ENCODE data around the gene MOCOS.
A peak's percentile ranks its signal among the peaks of the same experiment; 100 is the strongest.

MOCOS gene

DNA sequence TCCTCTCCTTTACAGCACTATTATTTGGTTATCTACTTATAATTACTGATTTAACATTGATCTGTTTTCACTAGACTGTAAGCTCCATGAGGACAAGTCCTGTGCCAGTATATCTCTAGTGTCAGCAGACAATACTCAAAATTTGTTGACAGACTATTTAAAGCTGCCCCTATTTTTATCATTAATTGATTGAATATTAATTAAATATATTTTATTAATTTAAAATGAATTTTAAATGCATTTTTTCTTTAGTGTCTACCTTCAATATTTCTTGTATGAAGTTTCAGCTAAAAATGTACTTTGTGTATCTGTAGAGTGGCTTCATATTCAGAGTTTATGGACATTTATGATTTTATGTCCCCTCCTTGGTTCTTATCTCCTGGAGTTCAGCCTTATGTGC lies 83.9 kb downstream of the MOCOS start:
- DNase-seq (ENCODE audit: low spot score), result no peak

DNA sequence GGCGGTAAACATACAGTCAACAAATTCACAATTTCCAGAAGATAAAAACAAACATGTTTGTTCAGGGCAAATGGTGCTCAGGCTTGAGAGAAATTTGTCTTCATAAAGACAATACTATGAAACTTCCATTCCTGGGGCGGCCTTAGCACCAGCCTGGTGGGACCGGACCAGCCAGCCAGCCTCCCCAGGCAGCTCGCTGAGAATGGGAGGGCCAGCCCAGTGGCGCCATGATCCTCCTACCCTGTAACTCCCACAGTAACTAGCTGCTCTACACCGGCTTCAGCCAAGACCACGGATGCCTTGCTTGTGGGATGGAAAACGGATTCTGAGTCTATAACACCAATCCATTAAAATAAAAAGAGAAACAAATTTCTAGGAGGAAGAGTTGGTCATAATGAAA lies 86.0 kb downstream of the MOCOS start:
- no peak for DNase-seq (ENCODE audit: low spot score)

DNA sequence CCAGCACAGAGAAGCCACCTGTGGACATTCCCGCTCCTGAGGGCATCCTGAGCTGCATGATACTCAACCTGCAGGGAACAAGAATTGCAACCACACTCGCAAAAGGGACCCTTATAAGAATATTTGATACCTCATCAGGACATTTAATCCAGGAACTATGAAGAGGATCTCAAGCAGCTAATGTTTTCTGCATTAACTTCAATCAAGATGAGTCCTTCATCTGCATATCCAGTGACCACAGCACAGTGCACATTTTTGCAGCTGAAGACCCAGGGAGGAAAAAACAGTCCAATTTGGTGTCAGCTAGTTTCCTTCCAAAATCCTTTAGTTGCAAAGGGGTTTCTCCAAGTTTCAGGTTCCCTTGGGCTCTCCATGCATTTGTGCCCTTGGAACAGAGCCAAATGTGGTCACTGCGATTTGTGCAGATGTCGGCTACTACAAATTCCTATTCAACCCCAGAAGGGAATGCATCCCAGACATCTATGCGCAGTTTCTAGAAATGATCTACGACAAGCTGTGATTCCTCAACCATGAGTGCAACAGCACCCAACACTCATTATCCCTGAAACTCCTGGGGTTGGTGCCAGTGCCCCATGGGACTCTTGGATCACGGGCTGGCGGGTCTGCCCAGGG lies 86.9 kb downstream of the MOCOS start:
- DNase-seq (ENCODE audit: low spot score), result no peak

DNA sequence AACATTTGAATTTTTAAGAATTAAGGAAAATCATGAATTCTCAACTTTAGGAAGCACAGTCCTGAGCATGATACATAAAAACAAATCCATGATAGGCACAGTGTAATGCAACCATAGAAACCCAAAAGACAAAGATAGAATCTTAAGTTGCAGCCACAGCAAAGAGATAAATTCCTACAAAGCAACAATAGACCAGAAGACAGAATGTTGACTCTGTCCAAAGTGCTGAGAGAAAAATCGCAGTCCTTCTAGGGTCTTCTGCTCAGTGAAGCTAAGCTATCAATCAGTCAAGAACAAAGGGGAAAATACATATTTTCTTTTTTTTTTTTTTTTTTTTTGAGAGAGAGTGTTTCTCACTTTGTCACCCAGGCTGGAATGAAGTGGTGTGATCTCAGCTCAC lies 88.3 kb downstream of the MOCOS start:
- DNase-seq (ENCODE audit: low spot score), result no peak

DNA sequence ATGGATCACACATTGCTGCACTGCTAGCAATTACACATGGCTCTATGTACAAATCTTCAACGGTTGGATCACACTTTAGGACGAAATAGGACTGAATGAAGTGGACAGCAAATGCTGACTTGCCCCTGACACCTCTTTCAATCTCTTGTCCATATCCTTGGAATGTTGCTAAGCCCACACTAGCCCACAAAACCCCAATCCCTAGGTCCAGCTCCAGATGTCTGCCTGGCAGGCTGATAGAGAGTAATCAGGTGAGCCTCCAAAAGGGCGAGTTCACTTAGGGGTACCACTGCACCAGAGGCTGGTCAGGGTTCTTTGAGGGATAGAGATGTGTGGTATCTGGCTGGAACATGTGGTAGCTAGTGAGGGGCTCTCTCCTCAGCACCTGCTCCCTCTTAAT lies 91.7 kb downstream of the MOCOS start:
- DNase-seq (ENCODE audit: low spot score), result no peak

DNA sequence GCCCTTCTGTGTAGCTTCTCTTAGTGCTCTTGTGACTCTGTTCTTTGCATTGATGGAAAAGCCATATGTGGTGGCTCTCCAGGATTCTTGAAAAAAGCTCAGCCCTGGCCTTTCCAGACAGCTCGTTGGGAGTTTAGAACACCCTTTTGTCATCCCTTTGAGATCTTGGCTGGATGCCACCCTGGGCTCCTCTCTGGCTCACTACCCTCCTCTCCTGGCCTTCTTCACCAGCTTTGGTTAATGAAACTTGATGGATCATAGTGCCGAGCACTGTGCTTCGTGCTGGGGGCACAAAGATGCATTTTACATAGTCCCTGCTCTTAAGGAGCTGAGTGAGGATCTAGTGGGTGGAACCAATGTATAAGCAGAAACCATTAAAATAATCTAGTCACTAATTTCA lies 94.6 kb downstream of the MOCOS start:
- no peak for DNase-seq (ENCODE audit: low spot score)

DNA sequence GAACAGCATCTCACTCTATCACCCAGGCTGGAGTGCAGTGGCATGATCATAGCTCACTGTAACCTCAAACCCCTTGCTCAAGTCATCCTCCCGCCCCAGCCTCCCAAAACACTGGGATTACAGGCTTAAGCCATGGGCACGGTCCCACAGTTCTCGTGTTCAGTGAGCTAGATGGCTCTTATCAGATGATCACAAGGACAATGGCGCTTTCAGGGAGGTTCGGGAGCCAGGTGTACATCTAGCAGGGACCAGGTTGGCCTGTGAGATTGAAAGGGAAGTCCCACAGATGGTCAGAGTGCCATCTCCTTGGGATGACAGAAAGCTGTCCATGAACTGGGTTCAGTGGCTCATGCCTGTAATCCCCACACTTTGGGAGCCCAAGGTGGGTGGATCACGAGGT lies 96.2 kb downstream of the MOCOS start:
- no peak for DNase-seq (ENCODE audit: low spot score)

DNA sequence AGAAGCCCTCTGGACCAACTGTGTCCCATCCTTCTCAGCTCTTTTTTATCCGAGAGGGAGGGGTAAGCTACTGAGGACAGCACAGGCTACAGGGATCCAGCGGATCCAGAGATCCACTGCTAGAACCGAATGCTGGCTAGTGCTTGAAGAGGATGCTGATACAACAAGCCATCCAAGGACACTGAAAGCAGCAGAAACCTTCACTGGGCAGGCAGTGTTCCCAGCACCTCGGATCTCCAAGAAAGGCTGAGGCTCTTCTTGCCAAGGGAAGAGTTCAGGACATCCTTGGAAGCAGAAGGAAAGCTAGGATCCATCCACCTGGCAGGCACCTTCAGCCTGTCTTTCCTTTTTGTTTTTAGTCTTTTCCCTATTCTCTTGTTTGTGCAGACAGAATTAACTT lies 97.0 kb downstream of the MOCOS start:
- no peak for DNase-seq (ENCODE audit: low spot score)

DNA sequence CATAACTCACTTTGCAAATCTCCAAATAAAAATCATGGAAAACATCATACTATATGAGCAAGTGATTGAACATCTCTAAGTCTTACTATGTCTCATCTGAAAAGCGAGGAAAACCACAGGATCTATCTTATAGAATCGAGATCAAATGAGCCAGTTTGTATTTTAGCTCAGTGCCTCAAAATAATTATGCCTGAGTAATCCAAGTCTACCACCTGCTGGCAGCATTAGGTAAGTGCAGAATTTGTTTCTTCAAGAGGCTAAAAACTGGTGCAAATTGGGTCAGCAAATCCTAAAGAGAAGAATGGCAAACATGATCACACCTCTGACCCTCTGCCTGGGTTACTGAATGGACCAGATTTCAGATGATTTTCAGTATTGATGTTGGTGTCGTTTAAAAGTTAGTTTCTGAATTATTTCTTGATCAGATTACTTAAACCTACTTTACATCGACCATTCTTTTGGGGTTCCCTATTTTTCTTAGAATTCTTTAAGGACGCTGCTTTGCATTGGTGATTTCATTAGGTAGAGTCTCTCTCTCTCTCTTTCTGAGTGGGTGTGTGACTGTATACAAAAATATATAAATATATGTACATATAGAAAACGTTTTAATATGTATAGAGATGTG lies 97.5 kb downstream of the MOCOS start:
- peak; percentile 49 for DNase-seq (ENCODE audit: low spot score)

DNA sequence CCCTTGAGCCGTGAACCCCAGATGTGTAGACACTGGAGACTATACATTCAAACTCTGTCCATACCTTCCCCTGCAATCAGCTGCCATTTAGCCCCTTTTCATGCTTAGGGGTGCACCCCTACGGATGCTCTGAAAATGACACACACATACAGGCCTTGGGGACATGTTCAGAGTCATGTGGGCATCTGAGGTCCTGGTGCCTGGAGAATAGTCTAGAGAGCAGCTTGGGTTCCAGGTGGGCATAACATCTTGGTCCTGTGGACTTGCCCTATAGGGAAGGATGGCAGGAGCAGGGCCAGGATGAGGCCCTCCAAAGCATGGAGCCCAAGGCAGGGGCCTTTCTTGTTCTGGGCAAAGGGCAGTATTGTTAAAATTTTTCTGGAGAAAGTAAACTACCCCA lies 100.4 kb downstream of the MOCOS start:
- no peak for DNase-seq (ENCODE audit: low spot score)

DNA sequence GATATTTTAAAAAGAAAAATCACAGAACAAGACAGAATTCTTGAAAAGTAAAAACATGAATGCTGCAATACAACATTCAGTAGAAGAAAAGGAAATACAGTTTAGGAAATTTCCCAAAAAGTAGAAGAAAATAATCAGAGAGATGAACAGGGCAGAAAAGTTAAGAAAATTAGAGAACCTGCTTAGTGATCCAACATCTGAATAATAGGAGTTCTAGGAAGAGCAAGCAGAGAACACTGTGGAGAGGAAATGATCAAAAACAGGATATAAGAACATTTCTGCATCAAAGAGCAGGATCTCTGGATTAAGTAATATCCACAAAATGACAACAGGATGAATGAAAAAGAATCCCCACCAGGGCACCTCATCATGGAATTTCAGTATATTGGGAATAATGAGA lies 101.4 kb downstream of the MOCOS start:
- no peak for DNase-seq (ENCODE audit: low spot score)

DNA sequence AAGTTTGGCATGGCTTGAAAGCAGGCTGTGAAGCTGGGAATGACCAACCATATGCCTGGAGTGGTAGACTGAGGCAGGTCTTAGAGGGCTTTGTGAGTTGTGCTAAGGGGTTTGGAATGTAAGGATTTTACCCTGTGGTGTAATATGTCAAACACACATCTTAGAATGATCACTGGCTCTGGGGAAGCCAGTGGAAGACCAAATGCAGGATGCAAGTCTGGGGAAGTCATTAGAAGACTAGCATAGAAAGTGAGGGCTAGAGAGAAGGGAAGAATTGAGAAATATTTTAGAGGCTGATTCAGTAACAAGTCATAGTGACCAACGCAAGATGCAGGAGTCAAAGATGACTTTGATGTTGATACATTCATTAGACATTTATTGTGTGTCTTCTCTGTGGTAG lies 106.7 kb downstream of the MOCOS start:
- DNase-seq (ENCODE audit: low spot score), result peak; percentile 36

DNA sequence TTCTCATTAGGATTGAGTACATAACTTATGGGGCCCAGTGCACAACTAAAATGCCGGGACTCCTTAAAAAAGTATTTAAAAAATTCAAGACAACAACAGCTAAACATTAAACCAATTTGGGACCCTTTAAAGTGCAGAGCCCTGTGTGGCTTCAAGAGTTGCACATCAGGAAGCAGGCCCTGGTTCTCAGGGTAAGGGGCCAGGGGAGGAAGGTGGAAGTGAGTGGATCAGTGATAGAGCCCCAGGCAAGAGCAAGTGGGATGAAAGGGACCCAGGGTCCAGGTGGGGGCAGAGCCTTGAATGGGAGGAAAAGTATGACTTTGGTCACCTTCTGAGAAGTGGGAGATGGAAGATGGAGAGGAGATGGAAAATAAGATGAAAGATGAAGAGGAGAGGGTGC lies 107.9 kb downstream of the MOCOS start:
- no peak for DNase-seq (ENCODE audit: low spot score)

DNA sequence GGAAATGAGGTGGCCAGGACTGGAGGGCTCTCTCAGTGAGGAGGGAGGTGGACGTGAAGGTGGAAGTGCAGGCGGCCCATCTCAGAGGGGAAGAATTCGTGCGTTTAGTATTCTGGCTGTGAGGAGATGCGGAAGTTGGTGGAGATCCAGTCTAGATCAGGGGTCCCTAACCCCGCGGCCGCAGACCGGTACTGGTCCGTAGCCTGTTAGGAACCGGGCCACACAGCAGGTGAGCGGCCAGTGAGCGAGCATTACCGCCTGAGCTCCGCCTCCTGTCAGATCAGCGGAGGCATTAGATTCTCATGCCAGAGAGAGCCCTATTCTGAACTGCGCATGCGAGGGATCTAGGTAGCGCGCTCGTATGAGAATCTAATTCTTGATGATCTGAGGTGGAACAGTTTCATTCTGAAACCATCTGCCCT lies 108.6 kb downstream of the MOCOS start:
- no peak for DNase-seq (ENCODE audit: low spot score)

DNA sequence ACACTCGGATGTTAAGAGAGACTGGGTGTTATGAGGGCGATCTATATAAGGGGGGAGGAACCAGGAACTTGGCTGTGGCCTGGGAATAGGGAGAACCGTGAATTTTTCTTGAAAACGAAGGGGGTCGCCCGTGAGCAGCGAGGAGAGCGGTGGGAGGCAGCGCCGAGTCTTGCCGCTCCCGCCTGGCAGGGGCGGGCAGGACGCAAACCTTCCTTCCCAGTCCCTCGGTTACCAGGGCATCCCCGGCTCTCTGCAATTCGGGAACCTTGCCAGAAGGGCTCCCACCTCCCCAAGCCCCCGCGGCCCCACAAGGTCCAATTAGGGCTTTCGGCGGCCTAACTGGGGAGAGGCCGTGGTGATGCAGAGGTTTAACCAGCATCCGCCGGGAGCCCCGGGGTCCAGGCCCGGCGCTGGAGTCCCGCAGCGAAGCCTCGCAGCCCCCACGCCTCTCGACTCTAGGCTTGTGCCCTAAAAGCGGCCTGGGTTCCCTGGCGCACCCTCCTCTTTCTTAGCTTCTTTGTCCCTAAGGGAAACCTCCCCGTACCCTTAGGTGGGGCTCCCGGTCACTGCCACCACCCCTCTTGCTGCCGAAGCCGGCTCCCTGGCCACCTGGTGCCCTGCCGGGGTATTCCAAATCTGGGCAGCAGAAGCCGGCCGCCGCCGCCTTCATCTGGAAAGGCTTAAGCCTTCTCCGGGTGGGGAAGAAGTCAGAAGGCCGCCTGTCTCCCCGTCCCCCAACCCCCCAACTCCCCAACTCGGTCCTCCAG lies 109.5 kb downstream of the MOCOS start:
- DNase-seq (ENCODE audit: low spot score), result peak; percentile 77

DNA sequence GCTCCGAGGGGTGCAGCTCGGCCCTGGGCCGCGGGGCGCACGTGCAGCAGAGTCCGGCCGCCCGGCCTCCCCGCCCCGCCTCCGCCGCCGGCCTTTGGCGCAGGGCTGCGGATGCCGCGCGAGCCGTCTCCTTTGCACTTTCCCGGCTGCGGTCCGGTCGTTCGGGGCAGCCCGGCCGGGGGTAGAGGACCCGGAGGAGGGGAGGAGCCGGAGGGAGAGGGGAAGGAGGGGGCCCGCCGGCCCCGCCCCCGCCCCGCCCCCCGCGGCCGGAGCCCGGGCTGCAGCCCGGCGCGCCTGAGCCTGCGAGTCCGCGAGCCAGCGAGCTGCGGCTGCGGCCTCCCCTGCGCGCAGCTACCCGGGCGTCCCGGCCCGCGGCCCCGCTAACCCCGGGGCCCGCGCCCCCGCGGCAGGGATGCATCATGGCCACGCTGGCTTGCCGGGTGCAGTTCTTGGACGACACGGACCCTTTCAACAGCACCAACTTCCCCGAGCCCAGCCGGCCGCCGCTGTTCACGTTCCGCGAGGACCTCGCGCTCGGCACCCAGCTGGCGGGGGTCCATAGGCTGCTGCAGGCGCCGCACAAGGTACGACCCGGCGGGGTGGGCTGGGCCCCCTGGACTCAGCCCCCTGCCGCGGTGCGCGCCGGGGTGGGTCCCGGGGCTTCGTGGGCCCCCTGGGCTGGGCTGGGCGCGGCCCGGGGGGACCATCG lies 110.3 kb downstream of the MOCOS start, which contains the start of gene FHOD3:
FHOD3 (plus strand) TSS at position 297 of the 709 bp plus-strand sequence; CDS start at position 420, 123 bp downstream.
- DNase-seq (ENCODE audit: low spot score), result peak; percentile 84

DNA sequence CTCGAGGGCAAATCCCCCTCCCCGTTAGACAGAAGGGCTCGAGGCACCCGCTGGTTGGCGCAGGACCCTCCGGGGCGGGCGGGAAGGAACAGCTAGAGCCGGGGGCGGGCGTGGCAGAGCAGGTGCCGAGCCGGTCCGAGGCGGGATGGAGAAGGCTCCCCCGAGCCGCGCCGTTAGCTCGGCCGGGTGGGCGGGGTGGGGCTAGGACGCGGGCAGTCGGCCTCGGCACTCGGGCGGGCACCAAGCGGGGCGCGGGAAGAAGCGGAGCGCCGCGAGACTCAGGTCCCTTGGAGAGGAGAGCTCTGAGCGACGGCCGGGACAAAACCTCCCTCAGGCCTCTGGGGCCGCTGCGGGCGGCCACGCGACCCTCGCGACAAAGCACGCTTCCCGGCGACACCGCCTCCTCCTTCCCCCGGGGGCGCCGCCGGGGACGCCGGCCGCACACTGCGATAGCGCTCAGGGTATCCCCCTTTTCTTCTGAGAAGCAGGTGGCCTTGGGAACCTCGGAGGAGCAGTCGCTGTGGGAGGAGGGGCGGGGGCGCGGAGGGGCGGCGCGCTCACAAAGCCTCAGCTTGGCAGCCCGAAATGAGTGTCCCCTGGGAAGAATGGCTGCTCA lies 110.9 kb downstream of the MOCOS start:
- DNase-seq (ENCODE audit: low spot score), result no peak

DNA sequence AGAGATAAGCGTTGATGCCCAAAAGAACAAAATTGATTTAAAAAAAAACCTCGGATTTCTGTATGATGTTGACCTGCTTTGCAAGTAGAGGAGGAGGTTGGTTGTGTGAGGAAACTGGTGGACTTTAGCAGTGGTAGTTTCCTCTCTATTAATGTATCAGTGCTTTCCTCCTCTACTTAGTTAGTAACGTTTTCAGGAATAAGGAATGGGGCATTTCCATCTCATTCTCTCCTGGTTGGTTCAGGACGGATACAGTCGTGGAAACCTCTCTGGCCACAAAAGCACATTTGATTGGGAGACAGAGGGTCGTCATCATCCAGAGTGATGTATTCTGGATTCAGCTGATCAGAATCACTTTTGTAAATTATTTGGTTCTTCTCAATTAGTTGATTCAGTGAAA lies 111.7 kb downstream of the MOCOS start:
- no peak for DNase-seq (ENCODE audit: low spot score)

DNA sequence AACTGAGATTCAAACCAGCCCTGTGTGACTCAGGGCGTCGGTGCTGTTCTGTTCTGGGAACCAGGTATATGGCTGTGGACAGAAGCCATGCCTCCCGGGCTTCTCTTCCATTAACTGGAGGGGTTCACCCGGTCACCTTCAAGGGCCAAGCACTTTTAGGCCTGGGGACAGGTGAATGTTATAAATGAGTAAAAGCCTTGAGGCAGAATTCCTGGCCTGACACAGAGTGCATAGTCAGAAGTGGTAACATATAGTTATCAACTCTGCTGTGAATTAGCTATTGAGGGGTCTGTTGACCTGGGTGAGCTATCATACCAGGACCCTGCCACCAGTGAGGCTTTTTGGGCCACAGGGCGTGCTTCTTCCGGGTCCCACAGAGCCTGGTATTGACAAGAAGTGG lies 112.9 kb downstream of the MOCOS start:
- DNase-seq (ENCODE audit: low spot score), result no peak

DNA sequence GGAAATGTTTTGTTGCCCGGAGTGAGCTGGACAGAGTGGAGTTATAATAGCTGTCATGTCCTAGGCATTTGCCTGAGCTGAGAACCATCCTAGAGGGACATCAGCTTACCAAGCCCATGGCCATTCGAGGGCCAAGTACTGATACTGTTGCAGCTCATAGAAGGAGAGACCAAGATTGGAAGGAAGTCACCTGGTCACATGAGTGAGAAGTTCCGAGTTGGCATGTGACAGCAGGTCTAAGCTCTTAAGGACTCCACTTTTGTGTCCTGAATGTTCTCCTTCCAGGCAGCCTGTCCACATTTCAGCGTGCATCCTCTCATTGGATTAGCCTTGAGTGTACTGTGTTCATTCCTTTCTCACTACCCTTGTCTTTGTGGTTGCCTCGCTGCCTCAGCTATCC lies 114.6 kb downstream of the MOCOS start:
- DNase-seq (ENCODE audit: low spot score), result no peak

DNA sequence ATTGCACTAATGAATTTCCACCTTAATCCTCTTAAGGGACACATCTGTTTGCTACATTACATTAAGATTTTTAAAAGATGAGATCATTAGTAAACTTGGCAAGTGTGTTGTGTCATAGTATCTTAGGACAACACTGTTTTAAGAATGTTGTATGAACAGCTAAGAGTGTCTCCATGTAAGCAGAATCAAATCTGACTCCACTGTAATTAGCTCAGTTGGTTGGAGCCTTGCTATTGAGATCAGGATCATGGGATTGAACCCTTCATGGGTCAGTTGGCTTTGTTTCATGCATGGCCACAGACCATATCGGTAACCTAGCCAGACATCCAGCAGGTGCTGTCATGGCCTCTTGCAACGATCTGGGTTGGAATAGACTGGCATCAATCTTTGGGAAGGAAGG lies 115.4 kb downstream of the MOCOS start:
- DNase-seq (ENCODE audit: low spot score), result no peak

DNA sequence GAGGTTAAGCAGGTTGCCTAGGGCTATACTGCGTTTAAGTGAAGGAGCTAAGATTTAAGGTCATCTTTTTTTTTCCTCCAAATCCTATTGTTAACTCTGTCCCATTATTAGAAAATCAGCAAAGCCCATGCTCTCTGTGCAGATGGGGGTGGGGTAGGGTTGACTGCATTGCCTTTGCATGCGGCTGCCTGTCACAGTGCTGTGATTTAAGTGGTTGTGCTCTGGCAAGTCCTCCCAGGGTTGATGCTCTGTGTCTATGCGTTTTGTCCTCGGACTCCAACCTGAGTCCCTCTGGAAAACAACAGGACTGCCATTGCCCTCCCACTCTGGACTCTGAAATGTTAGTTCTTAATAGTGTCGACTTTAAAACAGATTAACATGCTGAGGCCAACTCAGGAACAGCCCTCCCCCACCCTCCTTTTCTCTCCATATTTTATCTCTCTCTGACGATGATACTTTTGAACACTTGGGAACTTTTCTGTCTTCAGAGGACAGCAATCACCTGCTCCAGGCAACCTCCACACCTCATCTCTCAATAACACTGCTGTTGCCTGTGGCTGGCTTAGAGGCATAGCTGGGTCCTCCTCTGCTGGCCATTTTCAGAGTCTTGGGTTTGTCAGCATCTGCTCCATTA lies 116.0 kb downstream of the MOCOS start:
- no peak for DNase-seq (ENCODE audit: low spot score)

Data from AG08396 (cell line).